ENCODE data around the gene MAB21L3.

MAB21L3 gene

GRCh38 chr1:116110567-116111523 lies at the start of gene MAB21L3:
MAB21L3 (plus strand) TSS chr1:116111399; CDS start chr1:116112616, 1,217 bp downstream.
- peaks cover 3% of the 10 kb centered on the region for H3K4me1 ChIP-seq (ENCODE audit: insufficient read depth, insufficient read length)
- H3K36me3 ChIP-seq (ENCODE audit: insufficient read depth, insufficient read length, low read length): no peaks in the 10 kb centered on the region
- no peaks in the 10 kb centered on the region for H3K9me3 ChIP-seq (ENCODE audit: insufficient read depth, low read length)
- TF ChIP-seq SUZ12 (IDR thresholded peaks at IDR 0.05; ENCODE audit: extremely low read depth, insufficient read depth, insufficient read length) (no peak), YY1 (IDR thresholded peaks at IDR 0.05; ENCODE audit: insufficient read depth, insufficient read length) (no peak), ZNF274 (IDR thresholded peaks at IDR 0.05; ENCODE audit: low read depth, low read length) (no peak)
- H3K4me3 ChIP-seq (ENCODE audit: insufficient read length, low read depth): no peak within 1 kb of the TSS
- no peak within 1 kb of the TSS for H3K9ac ChIP-seq (ENCODE audit: insufficient read length, low read depth)
- no peaks in the 10 kb centered on the region for H3K27me3 ChIP-seq (ENCODE audit: insufficient read depth, insufficient read length)
- no peak for DNase-seq (ENCODE audit: low read depth, low spot score)

DNA sequence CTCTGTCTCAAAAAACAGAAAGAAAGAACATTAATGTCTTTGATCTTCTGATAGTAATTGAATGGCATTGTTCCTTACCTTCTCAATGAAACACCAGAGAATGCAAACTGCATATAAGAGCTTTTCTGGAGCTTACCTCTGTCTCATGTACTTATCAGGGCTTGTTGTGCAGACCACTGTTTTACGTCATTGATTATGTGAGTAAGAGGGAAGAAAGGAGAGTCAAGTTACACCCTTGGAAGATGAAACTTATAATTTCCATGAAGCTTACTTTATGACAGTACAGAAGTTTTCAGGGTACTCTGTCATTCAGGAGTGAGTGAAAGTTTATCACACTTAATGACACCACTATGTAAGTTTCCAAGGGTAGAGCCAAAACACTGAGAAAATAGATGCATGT lies 49.0 kb upstream of the MAB21L3 start:
- Histone ChIP-seq H3K9me3 (ENCODE audit: insufficient read depth, low read length) (peaks cover 5% of the 10 kb centered on the region; the same call in 1 of the 2 replicates), H3K36me3 (ENCODE audit: insufficient read depth, insufficient read length, low read length) (peaks cover 8% of the 10 kb centered on the region), H3K27me3 (ENCODE audit: insufficient read depth, insufficient read length) (no peaks in the 10 kb centered on the region), H3K4me3 (ENCODE audit: insufficient read length, low read depth) (no peak overlapping the region), H3K4me1 (ENCODE audit: insufficient read depth, insufficient read length) (no peaks in the 10 kb centered on the region), H3K9ac (ENCODE audit: insufficient read length, low read depth) (no peak overlapping the region)
- TF ChIP-seq ZNF274 (IDR thresholded peaks at IDR 0.05; ENCODE audit: low read depth, low read length) (no peak), SUZ12 (IDR thresholded peaks at IDR 0.05; ENCODE audit: extremely low read depth, insufficient read depth, insufficient read length) (no peak), YY1 (IDR thresholded peaks at IDR 0.05; ENCODE audit: insufficient read depth, insufficient read length) (no peak)
- no peak for DNase-seq (ENCODE audit: low read depth, low spot score)

- H3K27me3 ChIP-seq (ENCODE audit: insufficient read depth, insufficient read length): no peaks in the 10 kb centered on the region
- peaks cover 24% of the 10 kb centered on the region for H3K36me3 ChIP-seq (ENCODE audit: insufficient read depth, insufficient read length, low read length)
- TF ChIP-seq YY1 (IDR thresholded peaks at IDR 0.05; ENCODE audit: insufficient read depth, insufficient read length) (no peak), SUZ12 (IDR thresholded peaks at IDR 0.05; ENCODE audit: extremely low read depth, insufficient read depth, insufficient read length) (no peak)
Measured at GRCh38 chr1:116064616-116065015, 46.6 kb upstream of the MAB21L3 start.

DNA sequence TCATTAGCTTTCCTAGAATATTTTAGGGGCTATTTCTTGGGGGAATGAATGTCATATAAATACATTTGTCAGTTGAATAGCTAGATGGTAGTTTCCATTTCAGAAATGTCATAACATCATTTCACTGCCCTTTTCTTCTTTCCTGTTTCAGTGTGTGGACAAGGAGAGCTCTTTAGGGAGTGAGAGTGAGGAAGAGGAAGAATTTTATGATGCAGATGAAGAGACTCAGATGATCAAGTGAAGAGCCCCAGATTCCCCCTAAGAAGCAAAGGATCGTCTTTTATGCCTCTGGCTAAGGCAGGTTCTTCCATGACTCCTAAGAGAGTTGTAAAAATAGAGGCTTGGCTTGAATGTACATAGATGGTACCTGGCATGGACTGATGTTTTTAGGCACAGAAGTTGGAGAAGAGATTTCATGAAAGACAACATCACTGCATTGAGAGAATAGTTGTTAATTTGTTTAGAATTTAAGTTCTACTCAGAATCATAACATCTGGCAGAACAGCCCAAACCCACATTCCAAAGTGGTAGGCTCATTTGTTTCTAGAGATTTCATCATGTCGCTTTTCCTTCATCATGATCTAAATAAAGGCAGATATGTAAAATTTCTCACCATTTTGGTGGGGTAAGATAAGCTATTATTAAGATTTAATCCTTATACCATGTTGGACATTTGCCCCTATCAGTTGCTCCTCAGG lies 44.2 kb upstream of the MAB21L3 start:
- Histone ChIP-seq H3K4me3 (ENCODE audit: insufficient read length, low read depth) (no peak overlapping the region), H3K36me3 (ENCODE audit: insufficient read depth, insufficient read length, low read length) (peaks cover 24% of the 10 kb centered on the region), H3K4me1 (ENCODE audit: insufficient read depth, insufficient read length) (no peaks in the 10 kb centered on the region), H3K9me3 (ENCODE audit: insufficient read depth, low read length) (no peaks in the 10 kb centered on the region), H3K27me3 (ENCODE audit: insufficient read depth, insufficient read length) (no peaks in the 10 kb centered on the region), H3K9ac (ENCODE audit: insufficient read length, low read depth) (no peak overlapping the region)
- TF ChIP-seq YY1 (IDR thresholded peaks at IDR 0.05; ENCODE audit: insufficient read depth, insufficient read length) (no peak), SUZ12 (IDR thresholded peaks at IDR 0.05; ENCODE audit: extremely low read depth, insufficient read depth, insufficient read length) (no peak), ZNF274 (IDR thresholded peaks at IDR 0.05; ENCODE audit: low read depth, low read length) (no peak)
- no peak for DNase-seq (ENCODE audit: low read depth, low spot score)

More at GRCh38 chr1:116064616-116065015, 46.6 kb upstream of the MAB21L3 start:
- Histone ChIP-seq H3K9me3 (ENCODE audit: insufficient read depth, low read length) (no peaks in the 10 kb centered on the region), H3K4me1 (ENCODE audit: insufficient read depth, insufficient read length) (no peaks in the 10 kb centered on the region), H3K4me3 (ENCODE audit: insufficient read length, low read depth) (no peak overlapping the region), H3K9ac (ENCODE audit: insufficient read length, low read depth) (no peak overlapping the region)
- no peak for DNase-seq (ENCODE audit: low read depth, low spot score)

DNA sequence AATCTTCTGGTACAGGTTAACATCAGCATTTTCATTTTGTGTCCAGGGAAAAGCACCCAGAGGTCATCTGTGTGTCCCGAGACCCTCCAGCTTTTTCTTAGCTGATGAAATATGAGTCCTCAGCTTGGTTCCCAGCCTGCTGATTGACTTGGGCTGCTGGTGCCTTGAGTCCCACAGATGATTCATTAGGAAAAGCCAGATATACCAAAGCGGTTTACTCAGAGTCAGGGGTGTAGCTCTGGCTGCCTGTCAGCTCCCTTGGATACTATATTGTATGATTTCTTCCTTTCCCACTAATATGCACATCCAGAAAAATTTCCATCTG lies 43.7 kb upstream of the MAB21L3 start:
- TF ChIP-seq ZNF274 (IDR thresholded peaks at IDR 0.05; ENCODE audit: low read depth, low read length) (no peak), YY1 (IDR thresholded peaks at IDR 0.05; ENCODE audit: insufficient read depth, insufficient read length) (no peak), SUZ12 (IDR thresholded peaks at IDR 0.05; ENCODE audit: extremely low read depth, insufficient read depth, insufficient read length) (no peak)

GRCh38 chr1:116075575-116075974 lies 35.6 kb upstream of the MAB21L3 start:
- DNase-seq (ENCODE audit: low read depth, low spot score): no peak
- Histone ChIP-seq H3K36me3 (ENCODE audit: insufficient read depth, insufficient read length, low read length) (no peaks in the 10 kb centered on the region), H3K9me3 (ENCODE audit: insufficient read depth, low read length) (no peaks in the 10 kb centered on the region), H3K9ac (ENCODE audit: insufficient read length, low read depth) (no peak overlapping the region), H3K4me3 (ENCODE audit: insufficient read length, low read depth) (no peak overlapping the region), H3K27me3 (ENCODE audit: insufficient read depth, insufficient read length) (no peaks in the 10 kb centered on the region), H3K4me1 (ENCODE audit: insufficient read depth, insufficient read length) (no peaks in the 10 kb centered on the region)
- TF ChIP-seq ZNF274 (IDR thresholded peaks at IDR 0.05; ENCODE audit: low read depth, low read length) (no peak), SUZ12 (IDR thresholded peaks at IDR 0.05; ENCODE audit: extremely low read depth, insufficient read depth, insufficient read length) (no peak), YY1 (IDR thresholded peaks at IDR 0.05; ENCODE audit: insufficient read depth, insufficient read length) (no peak)

More for the DNA sequence above, 43.7 kb upstream of the MAB21L3 start:
- Histone ChIP-seq H3K9ac (ENCODE audit: insufficient read length, low read depth) (no peak overlapping the region), H3K36me3 (ENCODE audit: insufficient read depth, insufficient read length, low read length) (peaks cover 24% of the 10 kb centered on the region), H3K4me1 (ENCODE audit: insufficient read depth, insufficient read length) (no peaks in the 10 kb centered on the region), H3K4me3 (ENCODE audit: insufficient read length, low read depth) (no peak overlapping the region), H3K9me3 (ENCODE audit: insufficient read depth, low read length) (no peaks in the 10 kb centered on the region), H3K27me3 (ENCODE audit: insufficient read depth, insufficient read length) (no peaks in the 10 kb centered on the region)
- no peak for DNase-seq (ENCODE audit: low read depth, low spot score)

DNA sequence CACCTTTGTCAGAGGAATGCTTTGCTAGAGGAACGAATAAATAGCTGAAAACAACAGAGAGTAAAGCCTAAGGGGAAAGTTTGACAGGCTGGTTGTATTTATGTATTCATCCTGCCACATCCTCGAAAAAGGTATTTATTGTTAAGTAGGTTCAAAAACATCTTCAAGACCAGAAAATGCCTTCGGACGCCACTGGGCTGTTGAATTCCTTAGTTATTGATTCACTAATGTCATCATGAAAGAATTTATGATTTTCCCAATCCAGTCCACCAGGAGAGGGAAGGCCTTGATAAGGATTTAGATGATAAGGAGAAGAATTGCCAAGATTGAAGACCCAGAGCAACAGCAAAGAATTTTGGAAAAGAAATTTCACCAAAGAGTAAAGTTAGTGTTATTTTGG lies 35.2 kb upstream of the MAB21L3 start:
- Histone ChIP-seq H3K27me3 (ENCODE audit: insufficient read depth, insufficient read length) (no peaks in the 10 kb centered on the region), H3K9me3 (ENCODE audit: insufficient read depth, low read length) (no peaks in the 10 kb centered on the region), H3K4me1 (ENCODE audit: insufficient read depth, insufficient read length) (no peaks in the 10 kb centered on the region), H3K9ac (ENCODE audit: insufficient read length, low read depth) (no peak overlapping the region), H3K36me3 (ENCODE audit: insufficient read depth, insufficient read length, low read length) (no peaks in the 10 kb centered on the region), H3K4me3 (ENCODE audit: insufficient read length, low read depth) (no peak overlapping the region)
- no peak for DNase-seq (ENCODE audit: low read depth, low spot score)
- TF ChIP-seq ZNF274 (IDR thresholded peaks at IDR 0.05; ENCODE audit: low read depth, low read length) (no peak), SUZ12 (IDR thresholded peaks at IDR 0.05; ENCODE audit: extremely low read depth, insufficient read depth, insufficient read length) (no peak), YY1 (IDR thresholded peaks at IDR 0.05; ENCODE audit: insufficient read depth, insufficient read length) (no peak)
